SK-N-MC (cell line): ENCODE data around the gene TMEM63A.

Experiments
- EZH2 ChIP-seq: fragments of 200-600 bp; sonication (generic); IDR thresholded peaks from one replicate; pipeline ENCODE4 v1.6.1; 2017; ENCODE audit warnings: antibody characterized with exemption
- POLR2AphosphoS5 ChIP-seq: IDR thresholded peaks from 2 replicates; pipeline ENCODE4 v1.6.1; 2012; ENCODE audit warnings: mild to moderate bottlenecking, low read depth, low read length, borderline replicate concordance

GRCh38 chr1:225822655-225823403 lies 59.4 kb downstream of the TMEM63A start:
- TF ChIP-seq POLR2AphosphoS5 (no peak), EZH2 (no peak)
